ENCODE measurements around the gene SLC25A18. TPM values are rescaled to one million over a fixed set of nuclear protein-coding genes. Genes with fewer than 3 reads are reported as not detected.

Gene SLC25A18
- total RNA-seq, 4 donors from 2014 or later: 1.9 to 8.3 (median 5.5) TPM; not detected in 1

DNA sequence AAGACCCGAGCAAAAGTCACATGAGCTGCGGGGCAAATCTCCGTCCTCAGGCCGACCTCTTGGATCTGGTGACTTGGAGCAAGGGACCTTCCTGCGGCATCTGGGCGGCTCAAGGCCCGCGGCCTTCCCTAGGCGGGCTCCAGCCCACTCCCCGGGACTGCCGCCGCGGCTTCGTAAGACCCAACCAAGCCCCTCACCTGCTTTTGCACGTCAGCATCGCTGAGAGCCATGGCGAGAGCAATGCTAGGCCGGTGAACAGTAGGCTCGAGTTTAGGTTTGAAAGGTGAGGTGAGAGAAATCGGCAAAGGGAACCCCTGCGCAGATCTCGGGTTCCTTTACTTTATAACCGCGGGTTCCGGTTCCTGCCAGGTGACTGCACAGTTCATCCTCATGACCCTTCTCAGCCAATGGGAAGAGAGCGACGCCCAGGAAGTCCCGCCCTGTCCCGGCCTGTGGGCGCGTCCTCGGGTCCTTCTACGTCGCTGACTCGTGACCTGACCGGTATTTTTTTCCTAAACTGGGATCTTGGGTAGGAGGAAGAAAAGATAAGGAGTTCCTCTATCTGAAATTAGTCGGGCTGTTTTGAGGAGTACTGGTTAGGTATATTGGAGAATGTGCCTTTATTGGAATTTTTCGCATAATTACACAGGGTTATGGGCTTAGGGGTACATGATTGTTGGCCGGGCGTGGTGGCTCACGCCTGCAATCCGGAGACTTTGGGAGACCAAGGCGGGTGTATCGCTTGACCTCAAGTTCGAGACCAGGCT is 65.3 kb downstream of the SLC25A18 start, which contains the start of gene ATP6V1E1:
TSS of gene ATP6V1E1 (minus strand) at position 344 of the 767 bp plus-strand sequence. CDS start at position 230, 114 bp downstream.
- Histone ChIP-seq H3K9me3 (no peaks in the 10 kb centered on the region), H3K27ac (peak within 1 kb of the TSS; percentile 89), H3K4me3 (peak within 1 kb of the TSS; percentile 81 to 99 (median 90)), H3K27me3 (no peaks in the 10 kb centered on the region), H3K4me1 (peaks cover 0 to 17% (median 5%) of the 10 kb centered on the region in 4 donors), H3K36me3 (peaks cover 0 to 16% (median 0%) of the 10 kb centered on the region in 3 donors)
- peak; percentile 97 to 99 (median 97) for DNase-seq
- TF ChIP-seq, protein P1, sequence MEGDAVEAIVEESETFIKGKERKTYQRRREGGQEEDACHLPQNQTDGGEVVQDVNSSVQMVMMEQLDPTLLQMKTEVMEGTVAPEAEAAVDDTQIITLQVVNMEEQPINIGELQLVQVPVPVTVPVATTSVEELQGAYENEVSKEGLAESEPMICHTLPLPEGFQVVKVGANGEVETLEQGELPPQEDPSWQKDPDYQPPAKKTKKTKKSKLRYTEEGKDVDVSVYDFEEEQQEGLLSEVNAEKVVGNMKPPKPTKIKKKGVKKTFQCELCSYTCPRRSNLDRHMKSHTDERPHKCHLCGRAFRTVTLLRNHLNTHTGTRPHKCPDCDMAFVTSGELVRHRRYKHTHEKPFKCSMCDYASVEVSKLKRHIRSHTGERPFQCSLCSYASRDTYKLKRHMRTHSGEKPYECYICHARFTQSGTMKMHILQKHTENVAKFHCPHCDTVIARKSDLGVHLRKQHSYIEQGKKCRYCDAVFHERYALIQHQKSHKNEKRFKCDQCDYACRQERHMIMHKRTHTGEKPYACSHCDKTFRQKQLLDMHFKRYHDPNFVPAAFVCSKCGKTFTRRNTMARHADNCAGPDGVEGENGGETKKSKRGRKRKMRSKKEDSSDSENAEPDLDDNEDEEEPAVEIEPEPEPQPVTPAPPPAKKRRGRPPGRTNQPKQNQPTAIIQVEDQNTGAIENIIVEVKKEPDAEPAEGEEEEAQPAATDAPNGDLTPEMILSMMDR (IDR thresholded peaks at IDR 0.05): no peak
- TF ChIP-seq POLR2A (IDR thresholded peaks at IDR 0.05): peak; percentile 69 to 80

DNA sequence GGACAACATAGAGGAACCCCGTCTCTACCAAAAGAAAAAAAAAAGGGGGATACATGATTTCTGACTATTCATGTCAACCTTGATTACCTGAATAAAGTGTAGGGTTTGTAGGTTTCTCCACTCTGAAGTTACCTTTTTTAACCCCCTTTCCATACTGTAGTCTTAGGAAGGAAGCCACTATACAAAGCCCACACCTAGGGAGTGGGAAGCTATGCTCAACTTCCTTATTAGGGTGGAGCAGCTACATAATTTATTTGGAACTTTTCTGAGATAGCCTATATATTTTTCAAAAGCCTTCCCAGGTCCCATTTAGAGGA is 65.8 kb downstream of the SLC25A18 start:
- H3K27ac ChIP-seq: peak overlapping the region; percentile 89
- no peaks in the 10 kb centered on the region for H3K9me3 ChIP-seq
- peaks cover 0 to 11% (median 0%) of the 10 kb centered on the region in 3 donors for H3K36me3 ChIP-seq
- no peak for TF ChIP-seq POLR2A (IDR thresholded peaks at IDR 0.05)
- TF ChIP-seq, protein P1 (IDR thresholded peaks at IDR 0.05): no peak
- H3K4me3 ChIP-seq: peak overlapping the region; percentile 81 to 99 (median 90)
- peaks cover 0 to 20% (median 5%) of the 10 kb centered on the region in 4 donors for H3K4me1 ChIP-seq
- no peaks in the 10 kb centered on the region for H3K27me3 ChIP-seq
- DNase-seq: no peak

DNA sequence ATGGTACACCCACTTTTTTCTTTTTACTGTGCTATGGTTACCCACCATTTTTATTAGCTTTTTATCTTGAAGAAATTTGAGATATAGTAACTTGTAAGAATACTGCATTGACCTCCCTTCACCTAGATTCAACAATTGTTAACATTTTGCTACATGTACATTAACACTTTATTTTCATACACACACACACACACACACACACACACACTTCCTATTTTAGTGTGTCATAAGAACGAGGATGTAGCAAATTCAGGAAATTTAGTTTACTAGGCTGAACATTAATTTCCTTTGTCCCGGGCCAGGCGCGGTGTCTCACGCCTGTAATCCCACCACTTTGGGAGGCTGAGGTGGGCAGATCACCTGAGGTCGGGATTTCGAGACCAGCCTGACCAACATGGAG is 66.3 kb downstream of the SLC25A18 start:
- TF ChIP-seq, protein P1 (IDR thresholded peaks at IDR 0.05): no peak
- no peak for TF ChIP-seq POLR2A (IDR thresholded peaks at IDR 0.05)
- Histone ChIP-seq H3K4me3 (no peak overlapping the region), H3K9me3 (no peaks in the 10 kb centered on the region), H3K27me3 (no peaks in the 10 kb centered on the region), H3K27ac (peak overlapping the region in 1 of 4 donors; percentile 89), H3K4me1 (peaks cover 0 to 20% (median 5%) of the 10 kb centered on the region in 4 donors), H3K36me3 (peaks cover 0 to 6% (median 0%) of the 10 kb centered on the region in 3 donors)
- no peak for DNase-seq

DNA sequence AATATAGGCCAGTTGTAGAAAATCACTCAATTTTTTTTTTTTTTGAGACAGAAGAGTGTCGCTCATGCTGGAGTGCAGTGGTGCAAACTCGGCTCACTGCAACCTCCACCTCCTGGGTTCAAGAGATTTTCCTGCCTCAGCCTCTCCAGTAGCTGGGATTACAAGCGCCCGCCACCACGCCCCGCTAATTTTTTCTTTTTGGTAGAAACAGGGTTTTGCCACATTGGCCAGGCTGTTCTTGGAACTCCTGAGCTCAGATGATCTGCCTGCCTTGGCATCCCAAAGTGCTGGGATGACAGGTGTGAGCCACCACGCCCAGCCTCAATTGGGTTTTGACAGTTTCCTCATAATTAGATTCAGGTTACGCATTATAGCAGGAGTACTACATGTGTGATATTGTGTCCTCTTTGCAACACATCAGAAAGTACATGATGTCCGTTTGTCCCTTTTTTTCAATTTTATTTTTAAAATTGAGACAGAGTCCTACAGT is 67.8 kb downstream of the SLC25A18 start:
- DNase-seq: no peak
- H3K4me3 ChIP-seq: no peak overlapping the region
- no peak for TF ChIP-seq POLR2A (IDR thresholded peaks at IDR 0.05)
- TF ChIP-seq, protein P1 (IDR thresholded peaks at IDR 0.05): no peak
- H3K9me3 ChIP-seq: no peaks in the 10 kb centered on the region
- H3K4me1 ChIP-seq: peaks cover 0 to 20% (median 5%) of the 10 kb centered on the region in 4 donors
- peaks cover 0 to 4% (median 0%) of the 10 kb centered on the region in 3 donors for H3K36me3 ChIP-seq
- no peak overlapping the region for H3K27ac ChIP-seq
- H3K27me3 ChIP-seq: no peaks in the 10 kb centered on the region

DNA sequence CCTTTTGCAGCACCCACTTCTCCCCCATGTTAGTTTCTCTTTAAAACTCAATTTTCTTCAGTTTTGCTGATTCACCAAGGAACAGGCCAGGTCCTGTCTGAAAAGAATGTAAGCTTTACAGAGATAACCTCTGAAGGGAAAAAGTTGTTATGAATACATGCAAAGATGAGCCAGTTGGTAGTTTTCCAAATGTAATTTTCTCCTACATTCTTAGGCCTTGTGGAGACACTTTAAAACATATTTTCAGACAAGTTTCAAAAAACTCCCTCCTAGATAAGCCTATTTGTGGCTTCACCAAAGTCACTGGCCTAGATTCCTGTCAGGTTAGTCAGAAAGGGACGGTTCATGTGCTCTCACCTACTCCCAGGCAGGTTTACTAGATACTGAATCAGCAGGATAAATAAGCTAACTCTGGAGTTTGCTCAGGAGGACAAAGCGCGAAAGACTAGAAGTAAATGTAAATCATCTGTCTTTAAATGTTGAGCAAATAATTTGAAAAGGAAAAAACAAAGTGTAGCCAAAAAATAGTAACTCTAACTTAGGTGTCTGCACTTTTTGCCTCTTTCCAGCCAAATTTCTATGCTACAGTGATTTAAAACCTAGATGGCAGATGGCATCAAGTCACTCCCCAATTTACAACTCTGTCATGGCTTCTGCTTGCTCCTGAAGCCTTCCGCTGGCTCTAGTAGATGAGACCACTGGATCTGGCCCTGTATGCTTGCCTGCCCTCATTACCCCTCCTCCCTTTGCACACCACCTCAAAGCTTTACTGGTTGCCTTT is 70.1 kb downstream of the SLC25A18 start:
- no peaks in the 10 kb centered on the region for H3K36me3 ChIP-seq
- H3K27me3 ChIP-seq: no peaks in the 10 kb centered on the region
- no peak for TF ChIP-seq POLR2A (IDR thresholded peaks at IDR 0.05)
- TF ChIP-seq, protein P1 (IDR thresholded peaks at IDR 0.05): no peak
- no peak overlapping the region for H3K27ac ChIP-seq
- no peak for DNase-seq
- peaks cover 0 to 4% (median 0%) of the 10 kb centered on the region in 4 donors for H3K4me1 ChIP-seq
- H3K9me3 ChIP-seq: no peaks in the 10 kb centered on the region
- H3K4me3 ChIP-seq: no peak overlapping the region

All from Peyer's patch (tissue), 4 donors.